GM18499 (cell line): ENCODE data around the gene ASCC1.

Experiments
- ATAC-seq: cut with Tn5 transposase; IDR thresholded peaks from one replicate; pipeline ENCODE4 v1.9.1; 2021; ENCODE audit warnings: moderate number of reproducible peaks; ENCODE audit not compliant: insufficient read depth, unreplicated experiment

ASCC1 gene

DNA sequence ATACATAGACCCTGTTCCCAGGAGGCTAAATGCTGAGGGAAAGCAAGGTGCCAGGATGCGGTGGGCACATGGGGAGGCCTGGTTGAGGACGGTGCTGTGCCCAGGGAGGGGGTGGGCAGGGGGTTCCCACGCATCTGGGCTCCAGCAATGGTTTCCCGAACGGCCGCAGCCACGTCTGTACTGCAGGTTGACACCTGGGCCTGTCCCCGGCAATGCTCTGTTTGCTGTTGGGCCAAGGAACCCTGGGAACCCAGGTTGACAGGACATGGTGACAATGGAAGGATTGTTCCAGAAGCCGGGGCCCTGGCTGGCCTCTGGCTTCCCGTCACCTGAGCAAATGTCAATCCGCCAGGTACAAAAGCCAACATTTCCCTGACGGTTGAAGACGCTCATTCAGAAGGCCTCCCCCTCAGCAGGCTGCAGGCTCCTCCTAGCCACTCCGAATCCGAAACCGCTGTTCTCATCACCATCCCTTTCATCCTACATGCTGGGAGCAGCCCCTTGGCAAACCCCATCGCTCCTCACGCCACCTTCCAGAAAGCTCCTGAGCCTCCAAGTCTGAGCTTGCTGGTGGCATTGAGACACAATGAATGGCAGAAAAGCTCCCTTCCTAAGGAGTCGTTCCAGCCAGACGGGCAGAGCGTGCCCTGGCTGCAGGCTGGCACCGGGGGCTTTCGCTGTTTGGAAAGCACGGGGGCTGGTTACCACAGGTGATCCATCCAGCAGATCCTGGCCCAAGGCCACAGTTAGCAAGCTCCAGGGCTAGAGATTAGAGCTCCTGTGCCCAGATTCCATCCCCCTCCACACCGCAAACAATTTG, 158.9 kb downstream of the ASCC1 start:
- no peak for ATAC-seq

DNA sequence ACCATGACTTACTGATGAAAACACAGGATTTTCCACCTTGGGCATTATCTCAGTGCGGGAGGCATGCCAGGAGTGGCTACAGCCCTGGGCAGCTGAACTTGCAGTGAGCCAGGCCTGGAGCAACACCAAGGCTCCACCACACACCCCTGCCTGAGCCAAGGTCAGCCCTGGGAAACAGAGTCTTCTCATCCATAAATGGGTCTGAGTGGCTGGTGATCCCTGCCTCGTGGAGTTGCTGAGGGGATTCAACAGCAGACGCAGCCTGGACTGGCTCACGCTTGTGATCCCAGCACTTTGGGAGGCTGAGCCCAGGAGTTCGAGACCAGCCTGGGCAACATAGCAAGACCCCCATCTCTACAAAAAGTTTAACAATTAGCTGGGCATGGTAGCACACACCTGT, 160.0 kb downstream of the ASCC1 start:
- no peak for ATAC-seq

DNA sequence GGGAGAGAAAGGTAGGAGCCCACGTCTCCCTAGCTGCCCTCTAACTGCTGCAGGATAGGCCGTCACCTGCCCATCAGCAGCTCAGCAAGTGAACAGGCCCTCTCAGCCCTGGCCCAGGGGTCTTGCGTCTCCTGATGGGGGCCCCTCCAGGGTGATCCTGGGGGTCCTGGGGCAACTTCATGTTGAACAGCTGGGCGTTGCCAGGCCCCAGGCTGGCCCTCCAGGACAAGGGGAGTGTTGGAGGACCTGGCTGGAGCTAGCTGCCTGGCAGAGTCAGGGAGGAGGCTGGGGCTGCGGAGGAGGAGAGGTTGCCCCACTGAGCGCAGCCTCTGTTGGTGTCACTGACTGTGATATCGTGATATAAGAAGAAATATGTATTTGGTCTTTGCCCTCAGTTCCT, 162.4 kb downstream of the ASCC1 start:
- no peak for ATAC-seq

DNA sequence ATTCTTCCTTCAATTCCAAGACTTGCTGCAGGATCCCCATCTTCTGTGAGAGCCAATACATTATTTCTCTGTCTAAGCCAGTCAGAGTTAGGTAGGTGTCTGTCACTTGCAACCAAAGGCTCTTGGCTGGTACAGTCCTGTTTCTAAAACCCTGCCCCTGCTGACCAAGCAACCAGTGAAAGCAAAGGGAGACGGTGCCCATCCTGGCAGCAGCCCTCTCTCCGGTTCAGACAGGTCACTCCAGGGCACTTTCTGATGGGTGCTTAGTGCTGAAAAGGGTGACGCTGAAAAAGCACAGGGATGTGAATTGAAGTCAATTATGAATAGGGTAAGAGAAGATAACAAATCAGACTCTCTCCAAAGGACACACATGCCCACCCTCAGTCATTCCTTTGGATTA, 165.2 kb downstream of the ASCC1 start:
- ATAC-seq: no peak

DNA sequence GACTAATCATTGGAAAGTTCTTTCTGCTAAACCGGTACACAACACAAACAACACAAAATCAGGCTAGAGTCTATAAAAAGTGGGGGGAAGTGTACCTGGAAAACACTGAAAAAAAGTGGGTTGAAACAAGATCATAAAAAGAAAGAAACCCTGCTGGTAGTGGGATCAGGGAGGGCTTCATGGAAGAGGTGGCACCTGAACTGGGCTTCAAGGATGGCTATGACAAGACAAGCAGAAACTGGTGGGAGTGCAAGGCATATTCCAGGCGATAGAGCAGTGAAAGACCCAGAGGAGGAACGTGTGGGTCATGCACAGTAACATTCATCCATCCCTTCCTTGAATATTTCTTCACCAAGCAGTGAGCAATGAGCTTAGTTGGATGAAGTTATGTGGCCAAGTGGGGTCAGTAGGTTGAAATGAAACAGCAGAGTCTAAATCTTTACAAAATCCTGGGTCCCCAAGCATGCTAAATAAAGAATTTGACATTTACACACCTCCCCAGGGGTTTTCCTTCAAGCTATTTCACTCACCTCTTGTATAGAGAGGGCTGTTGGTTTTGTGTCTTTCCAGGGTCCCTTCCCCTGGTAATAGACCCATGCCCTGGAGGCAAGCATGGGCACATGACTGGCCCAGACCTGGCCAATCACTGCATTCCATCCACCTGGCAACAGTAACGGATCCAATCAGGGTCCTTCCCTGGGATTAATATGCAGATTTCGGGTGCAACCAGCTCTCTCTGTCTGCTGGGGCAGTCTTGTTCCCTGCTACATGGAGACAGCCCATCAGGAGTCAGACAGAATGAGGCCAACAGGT, 165.9 kb downstream of the ASCC1 start:
- ATAC-seq: no peak

DNA sequence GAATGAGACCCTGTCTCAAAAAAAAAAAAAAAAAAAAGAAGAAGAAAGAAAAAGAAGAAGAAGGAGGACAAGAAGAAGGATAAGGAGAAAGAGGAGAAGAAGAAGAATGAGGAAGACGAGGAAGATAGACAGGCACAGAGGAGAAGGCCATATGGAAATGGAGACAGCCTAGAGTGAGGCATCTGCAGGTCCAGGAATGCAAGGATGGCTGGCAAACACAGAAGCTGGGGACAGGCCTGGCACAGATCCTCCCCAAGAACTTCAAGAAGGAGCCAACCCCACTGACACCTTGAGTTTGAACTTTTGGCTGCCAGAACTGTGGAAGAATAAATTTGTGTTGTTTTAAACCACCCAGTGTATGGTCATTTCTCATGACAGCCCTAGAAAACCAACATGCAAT, 166.6 kb downstream of the ASCC1 start:
- no peak for ATAC-seq

DNA sequence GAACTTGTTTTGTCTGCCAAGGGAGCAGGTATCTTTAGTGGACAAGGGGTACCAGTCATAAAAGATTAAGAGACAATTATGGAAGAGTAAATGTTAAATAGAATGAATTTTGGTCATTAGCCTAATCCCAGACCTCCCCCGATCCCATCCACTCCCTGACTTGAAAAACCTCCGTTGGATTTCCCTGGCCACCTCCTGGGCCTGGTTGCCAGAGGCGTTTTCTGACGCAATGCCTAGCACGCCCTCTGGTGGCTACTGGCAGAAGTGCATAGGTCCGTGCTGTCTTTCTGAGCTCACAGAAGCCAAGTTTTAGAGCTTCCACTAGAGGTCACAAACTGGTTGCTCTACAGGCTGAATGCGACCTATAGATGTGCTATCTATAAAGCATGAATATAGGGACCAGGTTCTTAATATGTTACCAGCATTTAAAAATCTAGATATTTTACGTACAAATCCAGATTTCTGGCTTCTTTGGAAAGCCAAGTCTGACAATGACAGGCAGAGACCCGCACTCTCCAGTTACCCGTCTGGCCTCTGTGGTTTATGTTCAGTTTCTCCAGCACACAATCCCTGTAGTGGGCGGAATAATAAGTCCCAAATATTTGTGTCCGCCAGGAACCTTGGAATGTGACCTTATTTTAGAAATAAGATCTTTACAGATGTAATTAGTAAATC, 167.5 kb downstream of the ASCC1 start:
- no peak for ATAC-seq
